ENCODE data around the gene TRAPPC3L.

Gene TRAPPC3L

GRCh38 chr6:116461932-116462885, 83.3 kb downstream of the TRAPPC3L start:
- DNase-seq: peak; percentile 15 to 54

GRCh38 chr6:116461331-116461931, 84.1 kb downstream of the TRAPPC3L start, which contains the start of gene CALHM6:
CALHM6 (plus strand) TSS chr6:116461375; CDS start chr6:116461930, 555 bp downstream.
- no peak for DNase-seq

GRCh38 chr6:116459927-116460326, 85.6 kb downstream of the TRAPPC3L start:
- no peak for DNase-seq

GRCh38 chr6:116458264-116458663, 87.2 kb downstream of the TRAPPC3L start:
- no peak for DNase-seq

- DNase-seq: no peak
These were observed 88.6 kb downstream of the TRAPPC3L start for GRCh38 chr6:116456927-116457326.

- no peak for DNase-seq
These were observed 89.4 kb downstream of the TRAPPC3L start for GRCh38 chr6:116456106-116456505.

GRCh38 chr6:116452531-116452930, 93.0 kb downstream of the TRAPPC3L start:
- DNase-seq: no peak

- no peak for DNase-seq
These were observed 93.6 kb downstream of the TRAPPC3L start for GRCh38 chr6:116451916-116452315.

GRCh38 chr6:116450769-116451740, 94.4 kb downstream of the TRAPPC3L start:
- DNase-seq: no peak

GRCh38 chr6:116450185-116450710, 95.2 kb downstream of the TRAPPC3L start:
- no peak for DNase-seq

GRCh38 chr6:116449565-116449964, 95.9 kb downstream of the TRAPPC3L start:
- no peak for DNase-seq

- no peak for DNase-seq
These were observed 97.9 kb downstream of the TRAPPC3L start for GRCh38 chr6:116447496-116448011.

- DNase-seq: no peak
These were observed 98.4 kb downstream of the TRAPPC3L start for GRCh38 chr6:116447052-116447451.

- DNase-seq: no peak
These were observed 99.1 kb downstream of the TRAPPC3L start for GRCh38 chr6:116446399-116446798.

- no peak for DNase-seq
These were observed 100.4 kb downstream of the TRAPPC3L start for GRCh38 chr6:116445102-116445501.
